Right lobe of liver (tissue), 4 donors: Measurements from ENCODE around the gene TARDBP.

Experiments used
- POLR2A ChIP-seq: fragments of 450-650 bp; IDR thresholded peaks from one replicate; pipeline ENCODE4 v1.6.1; 2017; ENCODE audit warnings: antibody characterized with exemption, mild to moderate bottlenecking
- TF ChIP-seq, protein P1 (sequence below), 4 donors: fragments of 200-600 bp in 3 of 4; fragments of 450-650 bp in 1 of 4; IDR thresholded peaks; one replicate each; pipeline versions ENCODE4 v1.5.1 to v1.8.0; 2016 to 2022; ENCODE audit warnings: antibody characterized with exemption in 4 of 4, mild to moderate bottlenecking in 2 of 4
- donor health status: DM: no; HTN: no; CAD: no.
- donor health status: DM: no; HTN: no; CAD: no.
- donor health status: DM: no; HTN: yes; CAD: no.

DNA sequence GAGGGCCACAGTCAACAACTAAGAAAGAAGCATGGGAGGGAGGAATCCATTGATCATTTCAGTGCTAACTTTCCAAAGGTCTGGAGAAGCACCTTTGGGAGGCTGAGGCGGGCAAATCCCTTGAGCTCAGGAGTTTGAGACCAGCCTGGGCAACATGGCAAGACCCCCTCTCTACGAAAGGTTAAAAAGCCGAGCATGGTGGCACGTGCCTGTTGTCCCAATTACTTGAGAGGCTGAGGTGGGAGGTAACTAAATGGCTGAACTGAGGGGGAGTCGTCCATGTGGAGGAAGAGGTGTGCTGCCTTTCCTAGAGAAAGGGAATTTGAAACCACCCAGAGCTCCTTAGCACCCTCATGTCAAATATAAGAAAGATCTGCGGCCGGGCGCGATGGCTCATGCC lies 18.4 kb downstream of the TARDBP start:
- TF ChIP-seq, protein P1, sequence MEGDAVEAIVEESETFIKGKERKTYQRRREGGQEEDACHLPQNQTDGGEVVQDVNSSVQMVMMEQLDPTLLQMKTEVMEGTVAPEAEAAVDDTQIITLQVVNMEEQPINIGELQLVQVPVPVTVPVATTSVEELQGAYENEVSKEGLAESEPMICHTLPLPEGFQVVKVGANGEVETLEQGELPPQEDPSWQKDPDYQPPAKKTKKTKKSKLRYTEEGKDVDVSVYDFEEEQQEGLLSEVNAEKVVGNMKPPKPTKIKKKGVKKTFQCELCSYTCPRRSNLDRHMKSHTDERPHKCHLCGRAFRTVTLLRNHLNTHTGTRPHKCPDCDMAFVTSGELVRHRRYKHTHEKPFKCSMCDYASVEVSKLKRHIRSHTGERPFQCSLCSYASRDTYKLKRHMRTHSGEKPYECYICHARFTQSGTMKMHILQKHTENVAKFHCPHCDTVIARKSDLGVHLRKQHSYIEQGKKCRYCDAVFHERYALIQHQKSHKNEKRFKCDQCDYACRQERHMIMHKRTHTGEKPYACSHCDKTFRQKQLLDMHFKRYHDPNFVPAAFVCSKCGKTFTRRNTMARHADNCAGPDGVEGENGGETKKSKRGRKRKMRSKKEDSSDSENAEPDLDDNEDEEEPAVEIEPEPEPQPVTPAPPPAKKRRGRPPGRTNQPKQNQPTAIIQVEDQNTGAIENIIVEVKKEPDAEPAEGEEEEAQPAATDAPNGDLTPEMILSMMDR (IDR thresholded peaks at IDR 0.05): no peak
- no peak for TF ChIP-seq POLR2A
